Naive thymus-derived CD4-positive, alpha-beta T cell (primary cell): ENCODE results near the gene ACD. TPM values are rescaled to one million over a fixed set of nuclear protein-coding genes. Genes with fewer than 3 reads are reported as not detected.

ENCODE experiments used
- ATAC-seq: fragments of 150-1000 bp; cut with Tn5 transposase; 2 replicates; pipeline ENCODE4 v1.10.0; 2021; ENCODE audit warnings: mild to moderate bottlenecking, moderate library complexity
- CTCF ChIA-PET: fragments of 350-600 bp; sonication (Branson Sonifier 250); formaldehyde crosslinking; loops from one replicate; lab custom pipeline; 2021; ENCODE audit warnings: antibody characterized with exemption; lab: Charles Lee
- POLR2A ChIA-PET: fragments of 350-600 bp; sonication (Branson Sonifier 250); formaldehyde crosslinking; loops from one replicate; lab custom pipeline; 2021; ENCODE audit warnings: antibody characterized with exemption, inconsistent platforms; lab: Charles Lee
- DNase-seq, 9 donors: peaks; one replicate each; pipeline versions ENCODE4 v3.0.0 to v3.0.0-alpha.2; 2020 to 2022; ENCODE audit warnings: mixed read lengths in 1 of 9
- H3K27ac ChIP-seq: one replicate; pipeline ENCODE4 v1.7.0; 2013; ENCODE audit warnings: mild to moderate bottlenecking, low read depth, low read length, moderate library complexity
- H3K27me3 ChIP-seq, 2 donors: one replicate each; pipeline ENCODE4 v1.7.0; 2013; ENCODE audit warnings: low read length in 2 of 2, mild to moderate bottlenecking in 2 of 2, moderate library complexity in 2 of 2; ENCODE audit not compliant: control insufficient read depth in 2 of 2, insufficient read depth in 2 of 2
- H3K36me3 ChIP-seq, 3 experiments: 1 replicate in 2 of 3; 2 replicates in 1 of 3; pipeline ENCODE4 v1.7.0; 2013; ENCODE audit warnings: low read length in 3 of 3, mild to moderate bottlenecking in 3 of 3, moderate library complexity in 1 of 3; ENCODE audit not compliant: insufficient read depth in 3 of 3, control insufficient read depth in 2 of 3
- H3K4me1 ChIP-seq, 2 donors: one replicate each; pipeline ENCODE4 v1.7.0; 2013; ENCODE audit warnings: low read length in 2 of 2, mild to moderate bottlenecking in 2 of 2, moderate library complexity in 1 of 2; ENCODE audit not compliant: control insufficient read depth in 2 of 2, insufficient read depth in 2 of 2
- H3K4me3 ChIP-seq: 2 replicates; pipeline ENCODE4 v1.7.0; 2013; ENCODE audit warnings: mild to moderate bottlenecking, low read length
- H3K9me3 ChIP-seq, 3 experiments: 1 replicate in 2 of 3; 2 replicates in 1 of 3; pipeline ENCODE4 v1.7.0; 2013; ENCODE audit warnings: low read length in 3 of 3; ENCODE audit not compliant: control insufficient read depth in 2 of 3
- H3K27ac Mint-ChIP-seq, 9 donors: one replicate each; pipeline ENCODE4 v1.8.0; 2020 to 2022; ENCODE audit warnings: mixed read lengths in 9 of 9, mild to moderate bottlenecking in 8 of 9, moderate library complexity in 5 of 9, inconsistent platforms in 2 of 9
- H3K27me3 Mint-ChIP-seq, 5 donors: one replicate each; pipeline ENCODE4 v1.8.0; 2021 to 2022; ENCODE audit warnings: mixed read lengths in 5 of 5, mild to moderate bottlenecking in 1 of 5
- H3K36me3 Mint-ChIP-seq, 5 donors: one replicate each; pipeline ENCODE4 v1.8.0; 2020 to 2022; ENCODE audit warnings: mixed read lengths in 5 of 5, mild to moderate bottlenecking in 3 of 5, inconsistent platforms in 1 of 5
- H3K4me1 Mint-ChIP-seq, 7 donors: one replicate each; pipeline ENCODE4 v1.8.0; 2020 to 2022; ENCODE audit warnings: mixed read lengths in 7 of 7, mild to moderate bottlenecking in 3 of 7, inconsistent platforms in 1 of 7
- H3K4me3 Mint-ChIP-seq, 10 donors: one replicate each; pipeline ENCODE4 v1.8.0; 2020 to 2022; ENCODE audit warnings: mild to moderate bottlenecking in 10 of 10, mixed read lengths in 10 of 10, moderate library complexity in 6 of 10, inconsistent platforms in 2 of 10
- H3K9me3 Mint-ChIP-seq, 11 donors: one replicate each; pipeline ENCODE4 v1.8.0; 2020 to 2022; ENCODE audit warnings: mixed read lengths in 11 of 11, mild to moderate bottlenecking in 4 of 11, inconsistent platforms in 1 of 11, moderate library complexity in 1 of 11
- intact Hi-C, 2 donors: fragments of 100-400 bp; cut with micrococcal nuclease; formaldehyde crosslinking; loops; one replicate each; pipeline ENCODE4 v1.15.1; 2023
- polyA plus RNA-seq, 2 donors: library from polyadenylated mRNA; unstranded; fragments of 300-500 nt; fragmentation: Illumina TruSeq; gene quantifications; one replicate each; pipeline ENCODE4 v1.2.3, GENCODE V29; 2021
- total RNA-seq, 6 experiments: library from RNA in 5 of 6; stranded (reverse) in 5 of 6; gene quantifications; 1 replicate in 5 of 6; 2 replicates in 1 of 6; pipeline ENCODE4 v1.2.3 and lab custom pipeline; 2021 to 2026

ACD gene
- total and polyA plus RNA-seq, 7 experiments from 2014 or later, result 25.4 to 44.1 (median 33.2) TPM

- Mint-ChIP-seq H3K27me3 (no peaks in the 10 kb centered on the region), H3K4me3 (peak overlapping the region; percentile 42 to 96 (median 82)), H3K27ac (peak overlapping the region in 6 of 9 donors; percentile 31 to 67 (median 58)), H3K4me1 (peaks cover 10 to 32% (median 17%) of the 10 kb centered on the region in 7 donors), H3K9me3 (peaks cover 0 to 1% (median 0%) of the 10 kb centered on the region in 11 donors), H3K36me3 (no peaks in the 10 kb centered on the region)
- peaks cover 9 to 12% of the 10 kb centered on the region in 2 donors for H3K4me1 ChIP-seq
- no peaks in the 10 kb centered on the region for H3K9me3 ChIP-seq
- ATAC-seq (peak; percentile 93), DNase-seq (peak; percentile 61 to 88 (median 82))
- H3K27me3 ChIP-seq, result no peaks in the 10 kb centered on the region
- H3K36me3 ChIP-seq, result no peaks in the 10 kb centered on the region
- CTCF ChIA-PET, result interaction anchor here (0.5 to 9.1 kb wide), 27 partner anchors 9 to 556 kb away, joined by 3 to 85 read pairs (median 4); partner anchors contain the start of genes ATP6V0D1, CARMIL2, CTCF and RIPOR1
- peak overlapping the region; percentile 73 for H3K27ac ChIP-seq
- intact Hi-C loops, result loop anchor here (1.0 to 10.0 kb wide), 11 partner anchors 8 to 567 kb away; partner anchors contain the start of genes ACD (in 1 of the 2), ATP6V0D1 (in 1 of the 2), CARMIL2 (in 1 of the 2) and CTCF (in 1 of the 2)
- peak overlapping the region; percentile 56 for H3K4me3 ChIP-seq
- POLR2A ChIA-PET, result interaction anchor here (0.7 to 3.1 kb wide), 19 partner anchors 9 to 775 kb away, joined by 3 to 41 read pairs (median 3); partner anchors contain the start of genes AGRP, ATP6V0D1, CARMIL2 and CTCF
Observed at GRCh38 chr16:67667817-67668494, 7.9 kb upstream of the ACD start.

GRCh38 chr16:67667453-67667816 lies 7.4 kb upstream of the ACD start:
- Histone ChIP-seq H3K9me3 (no peaks in the 10 kb centered on the region), H3K4me1 (peaks cover 9 to 12% of the 10 kb centered on the region in 2 donors), H3K4me3 (peak overlapping the region; percentile 56), H3K27me3 (no peaks in the 10 kb centered on the region), H3K36me3 (no peaks in the 10 kb centered on the region), H3K27ac (peak overlapping the region; percentile 73)
- intact Hi-C loops, result loop anchor here (2.0 to 10.0 kb wide), 5 partner anchors 167 to 567 kb away; partner anchors contain the start of genes ESRP2 (in 1 of the 2) and PSKH1 (in 1 of the 2)
- CTCF ChIA-PET, result interaction anchor here (0.6 to 9.1 kb wide), 27 partner anchors 9 to 556 kb away, joined by 3 to 85 read pairs (median 4); partner anchors contain the start of genes ATP6V0D1, CARMIL2, CTCF and RIPOR1
- H3K9me3 Mint-ChIP-seq, result peaks cover 0 to 1% (median 0%) of the 10 kb centered on the region in 11 donors
- peaks cover 7 to 29% (median 17%) of the 10 kb centered on the region in 7 donors for H3K4me1 Mint-ChIP-seq
- peak overlapping the region in 6 of 9 donors; percentile 46 to 87 (median 67) for H3K27ac Mint-ChIP-seq
- ATAC-seq (no peak), DNase-seq (no peak)
- POLR2A ChIA-PET, result interaction anchor here (0.6 to 3.1 kb wide), 19 partner anchors 9 to 774 kb away, joined by 3 to 41 read pairs (median 3); partner anchors contain the start of genes AGRP, ATP6V0D1, CARMIL2 and CTCF
- H3K27me3 Mint-ChIP-seq, result no peaks in the 10 kb centered on the region
- peak overlapping the region; percentile 65 to 96 (median 83) for H3K4me3 Mint-ChIP-seq
- H3K36me3 Mint-ChIP-seq, result no peaks in the 10 kb centered on the region

GRCh38 chr16:67666559-67667452 lies 6.7 kb upstream of the ACD start, which contains the start of the genes C16orf86 and ENKD1:
TSS of gene C16orf86 (plus strand) at chr16:67666814. CDS start at chr16:67666971, 157 bp downstream.
TSS of gene ENKD1 (minus strand) at chr16:67666750. CDS start at chr16:67666442, 308 bp downstream.
- H3K9me3 ChIP-seq, result no peaks in the 10 kb centered on the region
- Mint-ChIP-seq H3K4me3 (peak within 1 kb of the TSS; percentile 65 to 96 (median 83)), H3K27me3 (no peaks in the 10 kb centered on the region), H3K9me3 (peaks cover 0 to 1% (median 0%) of the 10 kb centered on the region in 11 donors), H3K27ac (peak within 1 kb of the TSS in 8 of 9 donors; percentile 25 to 87 (median 72)), H3K4me1 (peaks cover 6 to 28% (median 17%) of the 10 kb centered on the region in 7 donors), H3K36me3 (no peaks in the 10 kb centered on the region)
- ATAC-seq (peak; percentile 75), DNase-seq (peak; percentile 68 to 81 (median 77))
- ChIA-PET POLR2A (interaction anchor here (0.6 to 3.1 kb wide), 19 partner anchors 8 to 439 kb away, joined by 3 to 41 read pairs (median 4); partner anchors contain the start of genes AGRP, ATP6V0D1, CARMIL2 and CTCF), CTCF (interaction anchor here (0.6 to 9.1 kb wide), 25 partner anchors 8 to 557 kb away, joined by 3 to 85 read pairs (median 4); partner anchors contain the start of genes ATP6V0D1, CARMIL2, CTCF and RIPOR1)
- no peaks in the 10 kb centered on the region for H3K36me3 ChIP-seq
- intact Hi-C loops, result loop anchor here (1.0 to 10.0 kb wide), 9 partner anchors 22 to 568 kb away; partner anchors contain the start of genes ATP6V0D1 (in 1 of the 2), CARMIL2 (in 1 of the 2), CTCF (in 1 of the 2) and ESRP2 (in 1 of the 2)
- H3K4me1 ChIP-seq, result peaks cover 9 to 13% of the 10 kb centered on the region in 2 donors
- H3K27me3 ChIP-seq, result no peaks in the 10 kb centered on the region
- H3K4me3 ChIP-seq, result peak within 1 kb of the TSS; percentile 56
- H3K27ac ChIP-seq, result peak within 1 kb of the TSS; percentile 73

GRCh38 chr16:67666032-67666551 lies 6.0 kb upstream of the ACD start:
- Mint-ChIP-seq H3K36me3 (no peaks in the 10 kb centered on the region), H3K9me3 (peaks cover 0 to 3% (median 0%) of the 10 kb centered on the region in 11 donors), H3K27ac (peak overlapping the region in 3 of 9 donors; percentile 21 to 42 (median 25)), H3K4me1 (peaks cover 8 to 35% (median 19%) of the 10 kb centered on the region in 7 donors), H3K4me3 (peak overlapping the region; percentile 45 to 91 (median 66)), H3K27me3 (no peaks in the 10 kb centered on the region)
- intact Hi-C loops, result loop anchor here (1.0 to 10.0 kb wide), 9 partner anchors 21 to 569 kb away; partner anchors contain the start of genes ATP6V0D1 (in 1 of the 2), CARMIL2 (in 1 of the 2), CTCF (in 1 of the 2) and ESRP2 (in 1 of the 2)
- DNase-seq (peak in 1 of 9 donors; percentile 29), ATAC-seq (peak; percentile 0)
- Histone ChIP-seq H3K4me1 (peaks cover 14 to 20% of the 10 kb centered on the region in 2 donors), H3K36me3 (no peaks in the 10 kb centered on the region), H3K9me3 (no peaks in the 10 kb centered on the region), H3K4me3 (peak overlapping the region; percentile 56), H3K27me3 (no peaks in the 10 kb centered on the region), H3K27ac (peak overlapping the region; percentile 73)
- POLR2A ChIA-PET, result interaction anchor here (0.6 to 3.1 kb wide), 13 partner anchors 21 to 631 kb away, joined by 3 to 41 read pairs (median 6); partner anchors contain the start of genes ATP6V0D1, CARMIL2, CTCF and PSMB10
- CTCF ChIA-PET, result interaction anchor here (1.0 to 9.1 kb wide), 7 partner anchors 21 to 149 kb away, joined by 3 to 85 read pairs (median 7); partner anchors contain the start of genes CARMIL2 and RIPOR1

- Mint-ChIP-seq H3K27ac (peak overlapping the region in 5 of 9 donors; percentile 21 to 72 (median 25)), H3K27me3 (no peaks in the 10 kb centered on the region), H3K4me3 (peak overlapping the region; percentile 47 to 91 (median 62)), H3K9me3 (peaks cover 0 to 4% (median 0%) of the 10 kb centered on the region in 11 donors), H3K4me1 (peaks cover 8 to 38% (median 20%) of the 10 kb centered on the region in 7 donors), H3K36me3 (no peaks in the 10 kb centered on the region)
- CTCF ChIA-PET, result interaction anchor here (1.2 to 3.1 kb wide), 3 partner anchors 19 to 145 kb away, joined by 5 to 17 read pairs (median 5); no protein-coding TSS in a partner anchor
- H3K27me3 ChIP-seq, result no peaks in the 10 kb centered on the region
- peaks cover 14 to 21% of the 10 kb centered on the region in 2 donors for H3K4me1 ChIP-seq
- no peak overlapping the region for H3K4me3 ChIP-seq
- H3K36me3 ChIP-seq, result no peaks in the 10 kb centered on the region
- no peaks in the 10 kb centered on the region for H3K9me3 ChIP-seq
- ATAC-seq (no peak), DNase-seq (no peak)
- intact Hi-C loops, result loop anchor here (10.0 kb wide), 4 partner anchors 169 to 569 kb away; partner anchors contain the start of genes ESRP2 (in 1 of the 2) and PSKH1 (in 1 of the 2)
- POLR2A ChIA-PET, result interaction anchor here (0.5 to 3.1 kb wide), 9 partner anchors 21 to 631 kb away, joined by 3 to 23 read pairs (median 4); partner anchors contain the start of genes CARMIL2, CTCF and PSMB10
- no peak overlapping the region for H3K27ac ChIP-seq
Observed at GRCh38 chr16:67665598-67665997, 5.5 kb upstream of the ACD start.
